GM23338 (cell line): ENCODE data around the gene L2HGDH.

Experiments
- CREB1 ChIP-seq: fragments of 250-450 bp; sonication (Bioruptor Pico); IDR thresholded peaks from 2 replicates; pipeline ENCODE4 v1.5.0; 2020; ENCODE audit warnings: low read depth, mild to moderate bottlenecking, moderate library complexity
- CTCF ChIP-seq, 2 experiments: fragments of 200-600 bp in 1 of 2; sonication (generic) in 1 of 2; conservative IDR thresholded peaks; 2 replicates each; pipeline versions ENCODE4 v1.5.1 to v1.6.1; 2016 to 2017; ENCODE audit warnings: antibody characterized with exemption in 2 of 2, low read depth in 2 of 2, mild to moderate bottlenecking in 2 of 2, moderate library complexity in 1 of 2
- EZH2 ChIP-seq: fragments of 200-600 bp; sonication (generic); IDR thresholded peaks from one replicate; pipeline ENCODE4 v1.8.0; 2017; ENCODE audit warnings: antibody characterized with exemption, mild to moderate bottlenecking, low read depth; ENCODE audit not compliant: unreplicated experiment
- EZH2phosphoT487 ChIP-seq: fragments of 200-600 bp; sonication (generic); IDR thresholded peaks from one replicate; pipeline ENCODE4 v1.8.1; 2018; ENCODE audit warnings: antibody characterized with exemption; ENCODE audit not compliant: unreplicated experiment
- JUNB ChIP-seq: IDR thresholded peaks from one replicate; pipeline ENCODE4 v1.6.1; 2016; ENCODE audit warnings: antibody characterized with exemption; ENCODE audit not compliant: unreplicated experiment
- NANOG ChIP-seq: IDR thresholded peaks from 2 replicates; pipeline ENCODE4 v1.6.1; 2016; ENCODE audit warnings: antibody characterized with exemption, borderline replicate concordance
- POLR2AphosphoS5 ChIP-seq: IDR thresholded peaks from 2 replicates; pipeline ENCODE4 v1.6.1; 2016; ENCODE audit warnings: antibody characterized with exemption, low read depth
- REST ChIP-seq: IDR thresholded peaks from one replicate; pipeline ENCODE4 v1.6.1; 2018; ENCODE audit warnings: antibody characterized with exemption; ENCODE audit not compliant: unreplicated experiment
- STAT1 ChIP-seq: IDR thresholded peaks from one replicate; pipeline ENCODE4 v1.6.1; 2016; ENCODE audit warnings: antibody characterized with exemption; ENCODE audit not compliant: unreplicated experiment
- ZNF114 ChIP-seq: fragments of 250-450 bp; sonication (Bioruptor Pico); IDR thresholded peaks from 2 replicates; pipeline ENCODE4 v1.5.0; 2020; ENCODE audit warnings: mild to moderate bottlenecking, moderate library complexity
- ZNF331 ChIP-seq: fragments of 250-450 bp; sonication (Bioruptor Pico); IDR thresholded peaks from 2 replicates; pipeline ENCODE4 v1.5.0; 2020; ENCODE audit warnings: low read depth, mild to moderate bottlenecking, moderate library complexity
- ZNF462 ChIP-seq: fragments of 250-450 bp; sonication (Bioruptor Pico); IDR thresholded peaks from 2 replicates; pipeline ENCODE4 v1.5.0; 2020; ENCODE audit warnings: mild to moderate bottlenecking, moderate library complexity
- TF ChIP-seq, protein P1 (sequence below): IDR thresholded peaks from 2 replicates; pipeline ENCODE4 v1.6.1; 2016; ENCODE audit warnings: antibody characterized with exemption

GRCh38 chr14:50212726-50213125, 99.3 kb downstream of the L2HGDH start:
- TF ChIP-seq JUNB (no peak), CTCF (conservative IDR thresholded peaks at IDR 0.05; ENCODE audit: low read depth in 2 of 2) (no peak), REST (no peak), EZH2 (no peak), CREB1 (CRISPR knock-in tag) (no peak), POLR2AphosphoS5 (no peak), STAT1 (no peak), EZH2phosphoT487 (no peak), NANOG (no peak), ZNF114 (no peak), ZNF331 (no peak), ZNF462 (CRISPR knock-in tag) (no peak)
- TF ChIP-seq, protein P1, sequence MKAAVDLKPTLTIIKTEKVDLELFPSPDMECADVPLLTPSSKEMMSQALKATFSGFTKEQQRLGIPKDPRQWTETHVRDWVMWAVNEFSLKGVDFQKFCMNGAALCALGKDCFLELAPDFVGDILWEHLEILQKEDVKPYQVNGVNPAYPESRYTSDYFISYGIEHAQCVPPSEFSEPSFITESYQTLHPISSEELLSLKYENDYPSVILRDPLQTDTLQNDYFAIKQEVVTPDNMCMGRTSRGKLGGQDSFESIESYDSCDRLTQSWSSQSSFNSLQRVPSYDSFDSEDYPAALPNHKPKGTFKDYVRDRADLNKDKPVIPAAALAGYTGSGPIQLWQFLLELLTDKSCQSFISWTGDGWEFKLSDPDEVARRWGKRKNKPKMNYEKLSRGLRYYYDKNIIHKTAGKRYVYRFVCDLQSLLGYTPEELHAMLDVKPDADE = no peak
